Measurements from ENCODE around the gene GCDH.
"Not testable (repeated sequence)": the region's sequence is repeated elsewhere in the genome, so short reads cannot be mapped to it uniquely, and the experiment has no call there.

GCDH gene

GRCh38 chr19:12872941-12873890 is 17.7 kb upstream of the GCDH start:
- peak; percentile 80 for DNase-seq (ENCODE audit: low spot score)

- DNase-seq (ENCODE audit: low spot score) = no peak
These were observed 16.8 kb upstream of the GCDH start for GRCh38 chr19:12873891-12874745.

GRCh38 chr19:12875086-12875485 is 15.9 kb upstream of the GCDH start:
- DNase-seq (ENCODE audit: low spot score) = no peak

- DNase-seq (ENCODE audit: low spot score) = peak; percentile 29
These were observed 10.3 kb upstream of the GCDH start for GRCh38 chr19:12880551-12881171.

GRCh38 chr19:12881172-12881808 is 9.7 kb upstream of the GCDH start, which contains the start of gene DNASE2:
DNASE2 (minus strand) TSS chr19:12881449; CDS start chr19:12881375, 74 bp downstream.
- peak; percentile 97 for DNase-seq (ENCODE audit: low spot score)

- DNase-seq (ENCODE audit: low spot score) = peak; percentile 48
These were observed 8.4 kb upstream of the GCDH start for GRCh38 chr19:12882589-12882988.

- no peak for DNase-seq (ENCODE audit: low spot score)
These were observed 6.8 kb upstream of the GCDH start for GRCh38 chr19:12884202-12884601.

- no peak for DNase-seq (ENCODE audit: low spot score)
These were observed 6.4 kb upstream of the GCDH start for GRCh38 chr19:12884627-12884925.

- DNase-seq (ENCODE audit: low spot score) = peak; percentile 96
These were observed 5.8 kb upstream of the GCDH start for GRCh38 chr19:12884926-12885748.

GRCh38 chr19:12885749-12886650 is 5.0 kb upstream of the GCDH start:
- peak; percentile 79 for DNase-seq (ENCODE audit: low spot score)

GRCh38 chr19:12886651-12886968 is 4.3 kb upstream of the GCDH start:
- peak; percentile 68 for DNase-seq (ENCODE audit: low spot score)

GRCh38 chr19:12886969-12887747 is 3.8 kb upstream of the GCDH start, which contains the start of gene KLF1:
KLF1 (minus strand) TSS chr19:12887201; CDS start chr19:12887140, 61 bp downstream.
- peak; percentile 89 for DNase-seq (ENCODE audit: low spot score)

GRCh38 chr19:12888006-12888603 is 2.9 kb upstream of the GCDH start:
- peak; percentile 68 for DNase-seq (ENCODE audit: low spot score)

- not testable (repeated sequence) for DNase-seq (ENCODE audit: low spot score)
These were observed 617 bp upstream of the GCDH start for GRCh38 chr19:12890299-12890786.

GRCh38 chr19:12891553-12892021 is 627 bp downstream of the GCDH start:
- DNase-seq (ENCODE audit: low spot score) = no peak

- DNase-seq (ENCODE audit: low spot score) = no peak
These were observed 2.6 kb downstream of the GCDH start for GRCh38 chr19:12893582-12893981.

- no peak for DNase-seq (ENCODE audit: low spot score)
These were observed 5.5 kb downstream of the GCDH start for GRCh38 chr19:12896460-12896859.

GRCh38 chr19:12899891-12900518 is 9.0 kb downstream of the GCDH start:
- no peak for DNase-seq (ENCODE audit: low spot score)

Data from hematopoietic multipotent progenitor cell treated with erythropoietin and hydrocortisone succinate and interleukin-3 and kit ligand, for 17 days (in vitro differentiated cells).